ENCODE results near the gene KLHL35.

GRCh38 chr11:75420224-75421034 lies 12.6 kb downstream of the KLHL35 start:
- TF ChIP-seq EZH2phosphoT487 (IDR thresholded peaks at IDR 0.05; ENCODE audit: insufficient read depth, low read depth) (no peak), EZH2 (IDR thresholded peaks at IDR 0.05; ENCODE audit: insufficient read depth, poor library complexity, severe bottlenecking) (no peak)

All from GM23248 (cell line).